Upper lobe of left lung (tissue), 6 donors: ENCODE data around the gene SARS1. TPM values are rescaled to one million over a fixed set of nuclear protein-coding genes. Genes with fewer than 3 reads are reported as not detected.

Experiments
- ATAC-seq, 2 donors: fragments of 200-7000 bp; cut with Tn5 transposase; one replicate each; pipeline ENCODE4 v1.9.1; 2022; ENCODE audit warnings: mild to moderate bottlenecking in 2 of 2, moderate library complexity in 2 of 2; ENCODE audit not compliant: low FRiP score in 2 of 2
- DNase-seq, 2 donors: peaks; one replicate each; pipeline ENCODE4 v3.0.0-alpha.2; 2019 to 2020
- H3K27ac ChIP-seq, 4 donors: fragments of 200-600 bp; sonication (generic); one replicate each; pipeline ENCODE4 v1.5.1; 2016 to 2019
- H3K27me3 ChIP-seq, 4 donors: fragments of 200-600 bp; sonication (generic); one replicate each; pipeline ENCODE4 v1.5.1; 2017 to 2019
- H3K36me3 ChIP-seq, 4 donors: fragments of 200-600 bp; sonication (generic); one replicate each; pipeline ENCODE4 v1.5.1; 2016 to 2019
- H3K4me1 ChIP-seq, 4 donors: fragments of 200-600 bp; sonication (generic); one replicate each; pipeline ENCODE4 v1.5.1; 2018 to 2019
- H3K4me3 ChIP-seq, 4 donors: fragments of 200-600 bp; sonication (generic); one replicate each; pipeline ENCODE4 v1.5.1; 2017 to 2019; ENCODE audit warnings: mild to moderate bottlenecking in 2 of 4, moderate library complexity in 1 of 4
- H3K9me3 ChIP-seq, 4 donors: fragments of 200-600 bp; sonication (generic); one replicate each; pipeline ENCODE4 v1.5.1; 2018 to 2019
- CTCF ChIP-seq, 6 experiments: fragments of 450-650 bp in 4 of 6; fragments of 200-600 bp in 2 of 6; sonication (generic) in 2 of 6; IDR thresholded peaks; one replicate each; pipeline ENCODE4 v1.5.1; 2016 to 2019; ENCODE audit warnings: antibody characterized with exemption in 6 of 6
- EP300 ChIP-seq, 4 donors: sonication (generic); formaldehyde crosslinking; IDR thresholded peaks; one replicate each; pipeline ENCODE4 v1.5.1; 2017; ENCODE audit warnings: antibody characterized with exemption in 4 of 4, control low read depth in 2 of 4
- POLR2A ChIP-seq, 4 donors: fragments of 450-650 bp; IDR thresholded peaks; one replicate each; pipeline ENCODE4 v1.5.1; 2016 to 2017; ENCODE audit warnings: antibody characterized with exemption in 4 of 4, mild to moderate bottlenecking in 2 of 4
- POLR2AphosphoS5 ChIP-seq, 2 donors: sonication (generic); formaldehyde crosslinking; IDR thresholded peaks; one replicate each; pipeline ENCODE4 v1.5.1; 2017; ENCODE audit warnings: antibody characterized with exemption in 2 of 2
- WGBS, 2 donors: methylation state at CpG; one replicate each; pipeline ENCODE4 v1.1.5; 2017 to 2018; 5-methylcytosine and 5-hydroxymethylcytosine counted together
- total RNA-seq, 6 donors: library from RNA; depleted of rRNA in 4 of 6; stranded (reverse); fragments of >200 nt in 4 of 6; gene quantifications; one replicate each; pipeline versions ENCODE4 v1.1.0 to v1.2.1, GENCODE V29; 2016 to 2021
- donor health status: DM: no; HTN: no; CAD: no; lungs with moderate emphysema.
- donor health status: DM: no; HTN: yes; CAD: no; lungs with severe emphysema.

The SARS1 gene
- total RNA-seq, 6 donors from 2014 or later = 126 to 212 (median 160) TPM

GRCh38 chr1:109248444-109248796 lies 34.7 kb downstream of the SARS1 start:
- no peaks in the 10 kb centered on the region for H3K36me3 ChIP-seq
- WGBS, 2 donors = 89 to 96% methylated on average over 7 of the region's 7 CpGs
- TF ChIP-seq CTCF (IDR thresholded peaks at IDR 0.05) = no peak
- no peak for TF ChIP-seq POLR2A (IDR thresholded peaks at IDR 0.05)
- no peak for TF ChIP-seq EP300 (IDR thresholded peaks at IDR 0.05)
- no peak for TF ChIP-seq POLR2AphosphoS5 (IDR thresholded peaks at IDR 0.05)
- no peak overlapping the region for H3K4me3 ChIP-seq
- peaks cover 0 to 7% (median 2%) of the 10 kb centered on the region in 4 donors for H3K27me3 ChIP-seq
- ATAC-seq (no peak), DNase-seq (no peak)
- no peak overlapping the region for H3K27ac ChIP-seq
- H3K4me1 ChIP-seq = peaks cover 5 to 20% (median 13%) of the 10 kb centered on the region in 4 donors
- H3K9me3 ChIP-seq = no peaks in the 10 kb centered on the region

GRCh38 chr1:109248797-109249629 lies 35.3 kb downstream of the SARS1 start, which contains the start of gene CELSR2:
Gene CELSR2, plus strand, starts transcription at chr1:109249539. Its CDS starts 541 bp downstream, at chr1:109250080.
- peak within 1 kb of the TSS; percentile 11 to 79 (median 71) for H3K4me3 ChIP-seq
- peak within 1 kb of the TSS in 1 of 4 donors; percentile 49 for H3K27ac ChIP-seq
- H3K4me1 ChIP-seq = peaks cover 9 to 26% (median 14%) of the 10 kb centered on the region in 4 donors
- DNase-seq (peak; percentile 78 to 92), ATAC-seq (peak; percentile 68 to 83)
- H3K9me3 ChIP-seq = no peaks in the 10 kb centered on the region
- peaks cover 0 to 7% (median 2%) of the 10 kb centered on the region in 4 donors for H3K27me3 ChIP-seq
- H3K36me3 ChIP-seq = no peaks in the 10 kb centered on the region
- WGBS, 2 donors = 15 to 47% methylated on average over 3 to 45 of the region's 49 CpGs
- peak in 1 of 2 donors; percentile 31 for TF ChIP-seq POLR2AphosphoS5 (IDR thresholded peaks at IDR 0.05)
- TF ChIP-seq EP300 (IDR thresholded peaks at IDR 0.05) = no peak
- TF ChIP-seq POLR2A (IDR thresholded peaks at IDR 0.05) = peak in 1 of 4 donors; percentile 23
- no peak for TF ChIP-seq CTCF (IDR thresholded peaks at IDR 0.05)

GRCh38 chr1:109249654-109250401 lies 36.1 kb downstream of the SARS1 start:
- Histone ChIP-seq H3K9me3 (no peaks in the 10 kb centered on the region), H3K36me3 (no peaks in the 10 kb centered on the region), H3K27ac (peak overlapping the region in 1 of 4 donors; percentile 49), H3K4me1 (peaks cover 12 to 34% (median 21%) of the 10 kb centered on the region in 4 donors), H3K4me3 (peak overlapping the region; percentile 11 to 79 (median 71)), H3K27me3 (peaks cover 0 to 7% (median 2%) of the 10 kb centered on the region in 4 donors)
- DNase-seq (peak in 1 of 2 donors; percentile 86), ATAC-seq (no peak)
- no peak for TF ChIP-seq CTCF (IDR thresholded peaks at IDR 0.05)
- no peak for TF ChIP-seq POLR2AphosphoS5 (IDR thresholded peaks at IDR 0.05)
- no peak for TF ChIP-seq EP300 (IDR thresholded peaks at IDR 0.05)
- TF ChIP-seq POLR2A (IDR thresholded peaks at IDR 0.05) = no peak
- 0 to 1% methylated on average over 28 to 32 of the region's 80 CpGs for WGBS, 2 donors

- Histone ChIP-seq H3K4me3 (peak overlapping the region in 2 of 4 donors; percentile 67 to 75), H3K27me3 (peaks cover 0 to 7% (median 2%) of the 10 kb centered on the region in 4 donors), H3K27ac (no peak overlapping the region), H3K9me3 (no peaks in the 10 kb centered on the region), H3K4me1 (peaks cover 18 to 40% (median 26%) of the 10 kb centered on the region in 4 donors), H3K36me3 (no peaks in the 10 kb centered on the region)
- no peak for TF ChIP-seq EP300 (IDR thresholded peaks at IDR 0.05)
- TF ChIP-seq CTCF (IDR thresholded peaks at IDR 0.05) = no peak
- no peak for TF ChIP-seq POLR2A (IDR thresholded peaks at IDR 0.05)
- no peak for TF ChIP-seq POLR2AphosphoS5 (IDR thresholded peaks at IDR 0.05)
- DNase-seq (no peak), ATAC-seq (no peak)
- WGBS, 2 donors = 92% methylated on average over 4 to 33 of the region's 33 CpGs
Measured at GRCh38 chr1:109250454-109251276, 36.9 kb downstream of the SARS1 start.
